HT-29 (cell line): ENCODE measurements around the gene CA5B. TPM values are rescaled to one million over a fixed set of nuclear protein-coding genes. Genes with fewer than 3 reads are reported as not detected.
"Not testable (repeated sequence)": the region's sequence is repeated elsewhere in the genome, so short reads cannot be mapped to it uniquely, and the experiment has no call there.

Experiments used
- DNase-seq: peaks from one replicate; pipeline ENCODE4 v3.0.0-alpha.2; 2015; ENCODE audit warnings: low spot score
- total RNA-seq: library from RNA; depleted of rRNA; stranded (reverse); fragments of >200 nt; shearing (Covaris generic); gene quantifications from 2 replicates; pipeline ENCODE4 v1.2.3, GENCODE V29; 2014; rRNA removed

The CA5B gene
- total RNA-seq, result 0.71 and 1.8 TPM in 2 replicates

GRCh38 chrX:15737959-15738902, at the start of gene CA5B:
Gene CA5B, plus strand, starts transcription at chrX:15738270. Its CDS starts 11,754 bp downstream, at chrX:15750024.
- DNase-seq, result peak; percentile 93

GRCh38 chrX:15694941-15695451, 43.1 kb upstream of the CA5B start:
- DNase-seq, result no peak

GRCh38 chrX:15696516-15696915, 41.6 kb upstream of the CA5B start:
- DNase-seq, result no peak

GRCh38 chrX:15702488-15703371, 35.3 kb upstream of the CA5B start:
- no peak for DNase-seq

- DNase-seq, result not testable (repeated sequence)
Observed at GRCh38 chrX:15703809-15704208, 34.3 kb upstream of the CA5B start.

GRCh38 chrX:15704273-15704672, 33.8 kb upstream of the CA5B start:
- not testable (repeated sequence) for DNase-seq

- DNase-seq, result no peak
Observed at GRCh38 chrX:15714529-15714928, 23.5 kb upstream of the CA5B start.

- no peak for DNase-seq
Observed at GRCh38 chrX:15718283-15718970, 19.6 kb upstream of the CA5B start.

- no peak for DNase-seq
Observed at GRCh38 chrX:15719324-15719968, 18.6 kb upstream of the CA5B start.

GRCh38 chrX:15721911-15722310, 16.2 kb upstream of the CA5B start:
- DNase-seq, result no peak

- no peak for DNase-seq
Observed at GRCh38 chrX:15723887-15724517, 14.1 kb upstream of the CA5B start.

GRCh38 chrX:15724911-15725310, 13.2 kb upstream of the CA5B start:
- DNase-seq, result no peak

- DNase-seq, result not testable (repeated sequence)
Observed at GRCh38 chrX:15731368-15731767, 6.7 kb upstream of the CA5B start.

- DNase-seq, result no peak
Observed at GRCh38 chrX:15737190-15737958, 696 bp upstream of the CA5B start.

- DNase-seq, result no peak
Observed at GRCh38 chrX:15739886-15740285, 1.8 kb downstream of the CA5B start.

GRCh38 chrX:15744181-15744867, 6.3 kb downstream of the CA5B start:
- no peak for DNase-seq

- no peak for DNase-seq
Observed at GRCh38 chrX:15745179-15745578, 7.1 kb downstream of the CA5B start.

GRCh38 chrX:15746651-15747050, 8.6 kb downstream of the CA5B start:
- DNase-seq, result not testable (repeated sequence)

- no peak for DNase-seq
Observed at GRCh38 chrX:15747626-15748173, 9.6 kb downstream of the CA5B start.
